NCI-H2196 (cell line): Measurements from ENCODE around the gene RASIP1.
A peak's percentile ranks its signal among the peaks of the same experiment; 100 is the strongest.
"Not testable (repeated sequence)": the region's sequence is repeated elsewhere in the genome, so short reads cannot be mapped to it uniquely, and the experiment has no call there.

Experiments
- DNase-seq: peaks from one replicate; lab custom pipeline; 2025; ENCODE audit not compliant: unreplicated experiment; lab: John Stamatoyannopoulos, UW

Gene RASIP1, protein sequence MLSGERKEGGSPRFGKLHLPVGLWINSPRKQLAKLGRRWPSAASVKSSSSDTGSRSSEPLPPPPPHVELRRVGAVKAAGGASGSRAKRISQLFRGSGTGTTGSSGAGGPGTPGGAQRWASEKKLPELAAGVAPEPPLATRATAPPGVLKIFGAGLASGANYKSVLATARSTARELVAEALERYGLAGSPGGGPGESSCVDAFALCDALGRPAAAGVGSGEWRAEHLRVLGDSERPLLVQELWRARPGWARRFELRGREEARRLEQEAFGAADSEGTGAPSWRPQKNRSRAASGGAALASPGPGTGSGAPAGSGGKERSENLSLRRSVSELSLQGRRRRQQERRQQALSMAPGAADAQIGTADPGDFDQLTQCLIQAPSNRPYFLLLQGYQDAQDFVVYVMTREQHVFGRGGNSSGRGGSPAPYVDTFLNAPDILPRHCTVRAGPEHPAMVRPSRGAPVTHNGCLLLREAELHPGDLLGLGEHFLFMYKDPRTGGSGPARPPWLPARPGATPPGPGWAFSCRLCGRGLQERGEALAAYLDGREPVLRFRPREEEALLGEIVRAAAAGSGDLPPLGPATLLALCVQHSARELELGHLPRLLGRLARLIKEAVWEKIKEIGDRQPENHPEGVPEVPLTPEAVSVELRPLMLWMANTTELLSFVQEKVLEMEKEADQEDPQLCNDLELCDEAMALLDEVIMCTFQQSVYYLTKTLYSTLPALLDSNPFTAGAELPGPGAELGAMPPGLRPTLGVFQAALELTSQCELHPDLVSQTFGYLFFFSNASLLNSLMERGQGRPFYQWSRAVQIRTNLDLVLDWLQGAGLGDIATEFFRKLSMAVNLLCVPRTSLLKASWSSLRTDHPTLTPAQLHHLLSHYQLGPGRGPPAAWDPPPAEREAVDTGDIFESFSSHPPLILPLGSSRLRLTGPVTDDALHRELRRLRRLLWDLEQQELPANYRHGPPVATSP

DNA sequence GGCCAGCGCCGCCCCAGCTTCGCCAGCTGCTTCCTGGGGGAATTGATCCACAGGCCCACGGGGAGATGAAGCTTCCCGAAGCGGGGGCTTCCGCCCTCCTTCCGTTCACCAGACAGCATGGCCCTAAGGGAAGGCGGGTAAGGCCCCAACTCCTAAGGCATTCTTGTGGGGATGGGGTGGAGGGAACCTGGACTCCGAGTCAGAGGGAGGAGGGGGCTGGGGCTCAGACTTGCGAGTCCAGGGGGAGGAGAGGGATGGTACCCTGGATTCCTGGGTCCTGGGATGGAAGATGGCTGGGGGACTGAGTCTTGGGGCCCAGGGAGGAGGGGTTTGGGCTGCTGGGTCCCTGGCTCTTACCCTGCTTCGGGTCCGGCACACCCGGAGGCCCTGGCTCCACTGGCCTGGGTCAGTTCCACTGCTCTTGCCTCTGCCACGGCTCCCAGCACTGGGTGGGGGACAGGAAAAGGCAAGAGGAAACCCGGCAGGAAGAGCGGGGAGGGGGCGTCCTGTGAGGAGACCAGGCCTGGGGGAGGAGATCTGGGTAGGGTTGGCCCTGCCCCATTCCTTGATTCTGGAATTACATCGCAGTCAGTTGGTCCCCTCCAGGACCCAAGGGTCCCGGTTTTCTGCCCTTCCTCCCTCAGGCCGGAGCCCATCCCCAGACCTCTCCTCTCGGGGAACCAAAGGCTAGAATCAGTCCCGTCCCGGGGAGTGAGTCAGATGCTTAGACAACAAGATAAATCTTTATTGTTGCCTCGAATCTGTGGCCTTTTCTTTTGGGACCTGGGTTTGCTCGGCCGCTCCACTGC is at the start of gene RASIP1:
RASIP1 (minus strand) TSS at position 447 of the 809 bp plus-strand sequence; CDS start at position 119, 328 bp downstream.
- no peak for DNase-seq

DNA sequence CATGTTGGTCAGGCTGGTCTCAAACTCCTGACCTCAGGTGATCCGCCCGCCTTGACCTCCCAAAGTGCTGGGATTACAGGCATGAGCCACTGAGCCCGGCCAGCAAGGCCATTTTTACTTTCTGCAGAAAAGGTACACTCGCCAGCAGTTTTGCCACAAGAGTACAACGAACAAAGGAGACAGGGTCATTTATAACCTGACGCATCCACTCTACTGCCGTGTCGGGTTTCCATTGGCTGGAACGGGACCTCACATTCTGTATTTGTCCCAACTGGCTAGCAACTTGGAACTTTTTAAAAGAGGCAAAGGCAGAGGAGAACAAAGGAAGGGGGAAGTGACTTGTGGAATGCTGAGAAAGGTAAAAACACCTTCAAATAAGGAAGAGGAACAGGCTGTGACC is 46.9 kb upstream of the RASIP1 start:
- DNase-seq = not testable (repeated sequence)

DNA sequence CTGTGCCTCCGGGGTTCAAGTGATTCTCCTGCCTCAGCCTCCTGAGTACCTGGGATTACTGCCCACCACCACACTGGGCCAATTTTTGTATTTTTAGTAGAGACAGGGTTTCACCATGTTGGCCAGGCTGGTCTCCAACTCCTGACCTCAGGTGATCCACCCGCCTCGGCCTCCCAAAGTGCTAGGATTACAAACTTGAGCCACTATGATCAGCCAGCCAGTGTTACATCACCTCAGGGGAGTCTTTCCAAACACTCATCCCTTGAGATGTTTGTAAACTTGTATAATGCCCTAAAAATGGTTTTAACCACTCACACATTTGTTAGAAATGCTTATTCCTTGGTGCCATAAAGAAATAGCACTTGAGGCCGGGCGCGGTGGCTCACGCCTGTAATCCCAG is 46.0 kb upstream of the RASIP1 start:
- not testable (repeated sequence) for DNase-seq

DNA sequence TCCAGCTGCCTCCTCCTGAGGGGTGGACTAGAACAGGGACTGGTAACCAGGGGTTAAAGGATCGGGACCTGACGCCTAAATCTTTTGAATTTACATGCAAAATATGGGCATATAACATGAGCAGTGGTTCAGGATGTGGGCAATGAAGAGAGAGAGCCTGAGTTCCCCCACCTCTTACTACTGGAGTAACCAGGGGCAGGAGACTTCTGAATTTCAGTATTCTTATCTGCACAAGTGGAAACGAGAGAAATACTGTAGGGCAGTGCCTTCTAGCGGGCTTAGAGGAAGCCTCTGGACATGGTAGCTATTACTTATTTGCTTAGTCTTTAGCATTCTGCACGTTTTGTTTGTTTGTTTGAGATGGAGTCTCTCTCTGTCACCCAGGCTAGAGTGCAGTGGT is 44.1 kb upstream of the RASIP1 start:
- no peak for DNase-seq

DNA sequence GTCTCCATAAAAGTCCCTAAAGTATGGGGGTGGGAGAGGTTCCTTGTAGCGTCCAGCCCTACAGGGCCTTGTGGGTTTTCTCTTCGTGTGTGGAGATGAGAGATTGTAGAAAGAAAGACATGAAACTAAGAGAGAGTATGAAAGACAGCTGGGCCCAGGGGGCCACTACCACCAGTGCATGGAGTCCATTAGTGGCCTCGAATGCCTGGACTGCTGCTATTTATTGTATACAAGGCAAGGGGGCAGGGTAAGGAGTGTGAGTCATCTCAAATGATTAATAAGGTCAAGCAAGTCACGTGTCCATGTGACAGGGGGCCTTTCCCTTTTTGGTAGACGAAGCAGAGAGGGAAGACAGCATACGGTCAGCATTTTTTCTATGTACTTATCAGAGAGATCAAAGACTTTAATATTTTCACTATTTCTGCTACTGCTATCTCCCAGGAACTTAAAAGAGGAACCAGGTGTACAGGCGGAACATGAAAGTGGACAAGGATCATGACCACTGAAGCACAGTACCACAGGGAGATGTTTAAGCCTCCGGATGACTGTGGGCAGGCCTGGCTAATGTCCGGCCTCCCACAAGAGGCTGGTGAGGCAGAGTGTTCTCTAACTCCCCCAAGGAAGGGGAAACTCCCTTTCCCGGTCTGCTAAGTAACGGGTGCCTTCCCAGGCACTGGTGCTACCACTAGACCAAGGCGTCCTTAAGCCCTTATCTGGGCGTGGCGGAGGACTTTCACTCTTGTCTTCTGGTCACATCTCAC is 40.4 kb upstream of the RASIP1 start:
- DNase-seq = no peak

DNA sequence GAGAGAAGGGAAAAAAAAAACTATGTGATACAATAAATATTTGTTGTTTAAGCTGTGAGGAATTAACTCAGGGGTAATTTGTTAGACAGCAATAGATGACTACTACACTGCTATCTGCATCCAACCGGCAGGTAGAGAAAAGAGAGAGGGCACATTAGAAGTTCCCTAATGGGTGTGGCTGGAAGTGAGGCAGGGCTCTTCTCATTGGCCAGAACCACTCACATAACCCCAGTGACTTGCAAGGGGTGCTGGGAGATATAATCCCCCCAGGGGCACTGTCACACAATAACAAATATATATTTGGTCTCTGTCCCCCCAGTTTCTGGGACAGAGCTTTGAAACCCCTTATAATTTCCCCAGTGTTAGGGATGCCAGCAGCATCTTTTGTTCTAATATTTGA is 39.2 kb upstream of the RASIP1 start:
- DNase-seq = no peak

DNA sequence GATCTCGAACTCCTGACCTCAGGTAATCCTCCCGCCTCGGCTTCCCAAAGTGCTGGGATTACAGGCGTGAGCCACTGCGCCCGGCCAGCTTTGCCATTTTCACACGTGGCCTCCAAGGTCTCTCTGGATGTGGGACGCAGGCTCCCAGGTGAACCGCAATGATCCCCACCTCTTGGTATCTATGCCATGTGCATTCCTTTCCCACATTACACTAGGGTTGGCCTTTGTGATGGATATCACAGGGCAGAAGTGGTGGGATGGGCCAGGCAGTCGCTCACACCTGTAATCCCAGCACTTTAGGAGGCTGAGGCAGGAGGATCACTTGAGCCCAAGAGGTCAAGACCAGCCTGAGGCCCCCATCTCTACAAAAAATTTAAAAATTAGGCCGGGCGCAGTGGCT is 37.3 kb upstream of the RASIP1 start:
- no peak for DNase-seq

DNA sequence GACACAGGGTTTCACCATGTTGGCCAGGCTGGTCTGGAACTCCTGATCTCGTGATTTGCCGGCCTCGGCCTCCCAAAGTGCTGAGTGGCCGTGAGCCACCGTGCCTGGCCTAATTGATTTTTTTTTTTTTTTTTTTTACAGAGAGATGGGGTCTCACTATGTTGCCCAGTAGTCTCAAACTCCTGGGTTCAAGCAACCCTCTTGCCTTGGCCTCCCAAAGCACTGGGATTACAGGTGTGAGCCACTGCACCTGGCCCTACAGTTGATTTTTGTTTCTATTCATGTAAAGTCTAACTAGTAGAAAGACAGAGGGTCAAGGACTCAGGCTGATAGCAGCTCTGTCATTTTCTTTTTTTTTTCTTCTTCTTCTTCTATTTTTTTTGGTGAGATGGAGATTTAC is 36.7 kb upstream of the RASIP1 start:
- no peak for DNase-seq

DNA sequence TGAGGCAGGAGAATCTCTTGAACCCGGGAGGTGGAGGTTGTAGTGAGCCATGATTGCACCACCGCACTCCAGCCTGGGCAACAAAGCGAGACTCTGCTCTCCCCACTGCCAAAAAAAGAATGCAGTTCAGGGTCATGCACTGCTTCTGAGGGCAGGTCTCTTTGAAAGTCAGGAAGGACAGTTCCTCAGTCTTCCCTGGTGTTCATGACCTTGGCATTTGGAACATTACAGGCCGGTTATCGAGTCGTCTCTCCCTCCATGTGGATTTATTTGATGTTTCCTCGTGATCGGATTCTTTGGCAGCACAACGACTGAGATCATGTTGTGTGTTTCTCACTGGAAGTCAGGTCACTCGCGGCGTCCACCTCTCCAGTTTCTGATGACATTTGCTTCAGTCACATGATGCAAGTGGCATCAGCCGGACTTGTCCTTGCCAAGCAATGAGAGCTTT is 32.1 kb upstream of the RASIP1 start:
- peak; percentile 12 for DNase-seq

DNA sequence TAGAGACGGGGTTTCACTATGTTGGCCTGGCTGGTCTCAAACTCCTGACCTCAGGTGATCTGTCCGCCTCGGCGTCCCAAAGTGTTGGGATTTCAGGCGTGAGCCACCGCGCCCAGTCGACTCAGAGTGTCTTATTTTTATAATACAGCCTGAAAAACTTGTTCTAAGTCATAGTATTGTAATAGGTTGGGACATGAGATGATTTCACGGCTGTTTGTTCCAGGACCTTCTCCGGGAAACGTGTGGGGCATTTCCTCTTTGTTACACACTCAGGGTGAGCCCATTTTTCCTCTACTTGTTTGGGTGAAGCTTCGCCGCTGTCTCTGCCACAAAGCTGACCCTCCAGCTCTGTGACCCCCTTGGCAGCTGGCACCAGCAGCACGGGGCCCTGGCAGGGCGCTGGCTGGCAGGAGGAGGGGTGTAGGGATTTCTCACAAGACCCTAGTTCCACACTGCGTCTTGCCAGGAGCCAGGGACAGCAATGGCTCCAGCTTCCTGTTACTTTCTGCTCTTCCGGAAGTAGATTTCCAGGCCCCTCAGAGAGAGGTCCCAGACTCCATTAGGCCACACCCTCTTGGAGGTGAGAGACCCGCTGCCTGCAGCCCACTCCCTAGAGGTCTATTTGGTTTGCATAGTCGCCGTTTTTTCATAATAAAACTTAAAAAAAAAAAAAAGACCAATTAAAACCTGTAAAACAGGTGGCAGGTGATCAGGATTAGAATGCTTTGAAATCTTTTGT is 30.5 kb upstream of the RASIP1 start:
- DNase-seq = no peak

DNA sequence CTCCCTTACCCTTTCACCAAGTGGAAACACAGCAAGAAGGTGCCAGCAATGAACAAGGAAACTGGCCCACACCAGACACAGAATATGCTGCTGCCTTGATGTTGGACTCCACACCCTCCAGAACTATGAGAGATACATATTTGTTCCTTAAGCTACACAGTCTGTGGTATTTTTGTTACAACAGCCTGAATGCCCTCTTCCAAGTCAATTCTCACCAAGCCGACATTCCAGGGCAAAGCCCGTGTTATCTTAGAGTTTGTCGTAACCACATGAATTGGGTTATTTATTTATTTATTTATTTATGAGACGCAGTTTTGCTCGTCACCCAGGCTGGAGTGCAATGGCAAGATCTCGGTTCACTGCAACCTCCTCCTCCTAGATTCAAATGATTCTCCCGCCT is 29.9 kb upstream of the RASIP1 start:
- no peak for DNase-seq

DNA sequence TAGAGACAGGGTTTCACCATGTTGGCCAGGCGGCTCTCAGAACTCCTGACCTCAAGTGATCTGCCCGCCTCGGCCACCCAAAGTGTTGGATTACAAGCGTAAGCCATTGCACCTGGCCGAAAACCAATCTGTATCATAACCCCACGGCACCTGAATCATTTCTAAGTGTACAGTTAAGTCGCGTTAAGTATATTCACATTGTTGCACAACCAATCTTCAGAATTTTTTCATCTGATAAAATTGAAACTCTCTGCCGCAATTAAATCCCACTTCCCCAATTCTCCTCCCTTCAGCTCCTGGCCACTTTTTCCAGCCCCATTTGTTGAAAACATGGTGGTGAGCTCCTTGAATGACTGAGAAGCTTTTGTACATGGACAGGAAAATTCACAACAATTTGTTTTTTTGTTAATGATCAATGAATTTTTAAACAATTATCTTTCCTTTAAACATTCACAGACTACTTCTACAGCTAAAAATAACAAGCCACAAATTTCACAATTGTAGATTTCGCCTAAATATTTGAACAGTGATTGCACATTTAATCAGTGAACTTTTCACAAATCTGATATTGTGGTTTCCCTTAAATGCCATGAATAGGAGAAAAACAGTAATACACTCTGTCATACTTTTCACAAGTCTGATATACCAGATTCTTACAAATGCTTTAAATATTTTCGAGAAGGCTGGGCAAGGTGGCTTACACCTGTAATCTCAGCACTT is 28.7 kb upstream of the RASIP1 start:
- no peak for DNase-seq

DNA sequence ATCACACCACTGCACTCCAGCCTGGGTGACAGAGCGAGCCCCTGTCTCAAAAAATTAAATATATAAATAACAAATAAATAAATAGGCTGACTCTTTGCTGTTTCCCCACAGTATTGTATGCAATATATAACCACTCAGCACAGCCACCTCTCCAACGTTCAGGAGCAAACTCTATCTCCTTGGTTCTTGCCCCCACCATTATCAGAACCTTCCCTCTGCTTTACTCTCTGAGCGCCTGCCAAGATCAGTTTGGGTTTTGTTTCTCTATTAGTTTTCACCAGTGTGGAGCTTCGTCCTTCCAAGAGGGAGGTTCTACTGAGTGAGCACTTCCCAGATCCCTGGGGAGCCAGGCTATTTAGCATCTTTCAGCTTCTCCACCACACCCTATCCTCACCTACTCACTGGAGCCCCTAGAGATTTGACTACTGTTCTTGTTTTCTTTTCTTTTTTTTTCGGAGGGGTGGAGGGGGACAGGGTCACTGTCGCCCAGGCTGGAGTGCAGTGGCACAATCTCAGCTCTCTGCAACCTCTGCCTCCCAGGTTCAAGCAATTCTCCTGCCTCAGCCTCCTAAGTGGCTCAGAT is 27.9 kb upstream of the RASIP1 start:
- not testable (repeated sequence) for DNase-seq

DNA sequence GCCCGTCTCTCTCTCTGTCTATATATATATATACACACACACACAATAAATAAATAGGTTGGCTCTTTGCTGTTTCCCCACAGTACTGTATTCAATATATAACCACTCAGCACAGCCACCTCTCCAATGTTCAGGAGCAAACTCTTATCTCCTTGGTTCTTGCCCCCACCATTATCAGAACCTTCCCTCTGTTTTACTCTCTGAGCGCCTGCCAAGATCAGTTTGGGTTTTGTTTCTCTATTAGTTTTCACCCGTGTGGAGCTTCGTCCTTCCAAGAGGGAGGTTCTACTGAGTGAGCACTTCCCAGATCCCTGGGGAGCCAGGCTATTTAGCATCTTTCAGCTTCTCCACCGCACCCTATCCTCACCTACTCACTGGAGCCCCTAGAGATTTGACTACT is 25.4 kb upstream of the RASIP1 start:
- not testable (repeated sequence) for DNase-seq

DNA sequence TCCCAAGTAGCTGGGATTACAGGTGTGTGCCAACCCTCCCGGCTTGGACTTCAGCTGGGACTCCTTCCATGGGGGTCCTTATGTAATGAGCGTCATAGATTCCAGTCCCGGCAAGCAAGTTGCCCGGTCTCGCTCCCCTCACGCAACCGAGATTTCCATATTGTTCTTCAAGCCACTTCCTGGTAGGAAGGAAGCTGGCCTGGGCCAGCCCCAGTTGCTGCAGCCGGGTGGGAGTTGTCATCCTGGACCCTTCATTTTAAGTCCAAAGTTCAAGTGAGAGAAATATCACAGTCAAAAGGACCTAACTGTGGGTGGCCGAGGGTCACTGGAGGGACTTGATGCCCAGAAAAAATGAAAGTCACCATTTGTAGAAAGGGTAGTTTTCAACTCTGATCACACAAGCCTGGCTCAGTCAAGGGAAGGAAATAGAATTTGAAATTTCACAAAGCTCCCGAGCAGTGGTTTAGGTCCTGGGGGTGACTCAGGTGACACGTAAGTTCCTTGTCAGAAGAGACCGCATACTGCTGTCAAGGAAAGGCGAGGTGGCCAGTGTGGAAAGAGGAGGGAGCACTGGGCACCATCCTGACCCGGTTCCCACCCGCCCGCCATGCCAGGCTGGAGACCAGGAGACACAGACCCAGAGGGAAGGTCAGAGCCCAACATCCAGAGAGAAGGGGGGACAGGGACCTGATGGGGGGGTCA is 20.2 kb upstream of the RASIP1 start:
- DNase-seq = no peak

DNA sequence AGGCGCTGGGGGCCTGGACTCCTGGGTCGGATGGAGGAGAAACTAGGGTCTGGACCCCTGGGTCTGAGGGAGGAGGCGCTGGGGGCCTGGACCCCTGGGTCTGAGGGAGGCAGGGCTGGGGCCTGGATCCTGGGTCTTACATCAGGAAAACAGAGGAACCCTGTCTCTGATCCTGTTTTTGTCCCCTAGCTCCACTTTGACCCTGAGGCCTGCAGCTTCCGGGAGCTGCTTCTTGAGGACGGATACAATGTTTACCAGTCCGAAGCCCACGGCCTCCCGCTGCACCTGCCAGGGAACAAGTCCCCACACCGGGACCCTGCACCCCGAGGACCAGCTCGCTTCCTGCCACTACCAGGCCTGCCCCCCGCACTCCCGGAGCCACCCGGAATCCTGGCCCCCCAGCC is 17.3 kb upstream of the RASIP1 start:
- no peak for DNase-seq

DNA sequence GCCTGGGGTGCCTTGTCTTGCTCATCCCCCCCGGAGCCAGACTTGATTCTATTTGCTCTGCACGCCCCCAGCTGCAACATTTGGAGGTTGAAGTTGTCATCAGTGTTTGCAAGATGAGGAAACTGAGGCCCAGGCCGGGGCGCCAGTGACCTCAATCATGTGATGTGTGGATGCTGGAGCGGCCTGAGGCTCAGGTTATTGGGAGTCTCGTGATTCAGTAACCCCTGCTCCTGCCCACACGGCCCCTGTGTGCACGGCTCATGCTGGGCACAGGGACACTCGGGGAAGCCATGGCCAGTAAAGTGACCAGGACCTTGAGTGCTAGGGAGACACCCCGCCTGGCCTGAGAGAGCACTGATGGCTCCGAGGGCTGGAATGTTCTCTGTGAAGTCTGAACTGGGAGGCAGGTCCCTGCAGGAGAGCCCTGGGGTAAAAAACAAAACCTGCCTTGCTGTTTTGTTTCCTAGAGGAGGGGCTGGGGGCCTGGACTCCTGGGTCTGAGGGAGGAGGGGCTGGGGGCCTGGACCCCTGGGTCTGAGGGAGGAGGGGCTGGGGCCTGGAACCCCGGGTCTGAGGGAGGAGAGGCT is 16.8 kb upstream of the RASIP1 start:
- DNase-seq = no peak

DNA sequence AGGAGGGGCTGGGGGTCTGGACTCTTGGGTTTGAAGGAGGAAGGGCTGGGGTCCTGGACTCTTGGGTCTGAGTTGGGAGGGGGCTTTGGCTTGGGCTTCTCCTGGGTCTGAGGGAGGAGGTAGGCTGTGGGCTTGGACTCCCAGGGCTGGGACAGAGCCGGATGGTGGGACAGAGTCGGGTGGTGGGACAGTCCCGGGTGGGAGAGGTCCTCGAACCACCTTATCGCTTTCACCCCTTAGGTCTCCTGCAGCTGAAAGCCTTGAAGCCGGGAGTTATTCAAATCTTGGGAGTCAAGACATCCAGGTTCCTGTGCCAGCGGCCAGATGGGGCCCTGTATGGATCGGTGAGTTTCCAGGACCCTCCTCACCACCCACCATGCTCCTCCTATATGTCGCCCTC is 16.3 kb upstream of the RASIP1 start:
- DNase-seq = no peak
